ENCODE results near the gene RNF2.
A peak's percentile ranks its signal among the peaks of the same experiment; 100 is the strongest.
"Not testable (repeated sequence)": the region's sequence is repeated elsewhere in the genome, so short reads cannot be mapped to it uniquely, and the experiment has no call there.

The RNF2 gene

GRCh38 chr1:185044981-185045813 is at the start of gene RNF2:
RNF2 (plus strand) TSS chr1:185045558; CDS start chr1:185087554, 41,996 bp downstream.
- DNase-seq, result peak; percentile 85

GRCh38 chr1:184999974-185000373 is 45.4 kb upstream of the RNF2 start:
- DNase-seq, result not testable (repeated sequence)

GRCh38 chr1:185001312-185001880 is 44.0 kb upstream of the RNF2 start:
- not testable (repeated sequence) for DNase-seq

- DNase-seq, result no peak
Measured at GRCh38 chr1:185008838-185009237, 36.5 kb upstream of the RNF2 start.

- DNase-seq, result no peak
Measured at GRCh38 chr1:185010361-185010760, 35.0 kb upstream of the RNF2 start.

GRCh38 chr1:185014941-185015340 is 30.4 kb upstream of the RNF2 start:
- DNase-seq, result no peak

- no peak for DNase-seq
Measured at GRCh38 chr1:185015631-185016030, 29.7 kb upstream of the RNF2 start.

GRCh38 chr1:185016880-185017279 is 28.5 kb upstream of the RNF2 start:
- no peak for DNase-seq

- no peak for DNase-seq
Measured at GRCh38 chr1:185017338-185017737, 28.0 kb upstream of the RNF2 start.

GRCh38 chr1:185017966-185018365 is 27.4 kb upstream of the RNF2 start:
- no peak for DNase-seq

- no peak for DNase-seq
Measured at GRCh38 chr1:185027252-185027882, 18.0 kb upstream of the RNF2 start.

- no peak for DNase-seq
Measured at GRCh38 chr1:185033686-185034085, 11.7 kb upstream of the RNF2 start.

GRCh38 chr1:185035258-185035657 is 10.1 kb upstream of the RNF2 start:
- DNase-seq, result no peak

- no peak for DNase-seq
Measured at GRCh38 chr1:185038813-185039376, 6.5 kb upstream of the RNF2 start.

- DNase-seq, result no peak
Measured at GRCh38 chr1:185039726-185040407, 5.5 kb upstream of the RNF2 start.

GRCh38 chr1:185040408-185040735 is 5.0 kb upstream of the RNF2 start:
- DNase-seq, result no peak

- no peak for DNase-seq
Measured at GRCh38 chr1:185041742-185042141, 3.6 kb upstream of the RNF2 start.

GRCh38 chr1:185042737-185043136 is 2.6 kb upstream of the RNF2 start:
- DNase-seq, result no peak

- DNase-seq, result no peak
Measured at GRCh38 chr1:185044387-185044786, 971 bp upstream of the RNF2 start.

- peak; percentile 45 for DNase-seq
Measured at GRCh38 chr1:185045814-185046492, 595 bp downstream of the RNF2 start.

GRCh38 chr1:185046668-185047067 is 1.3 kb downstream of the RNF2 start:
- DNase-seq, result no peak

GRCh38 chr1:185049670-185050069 is 4.3 kb downstream of the RNF2 start:
- DNase-seq, result no peak
